WTC11 (cell line): ENCODE data around the gene AHSG. TPM values are rescaled to one million over a fixed set of nuclear protein-coding genes. Genes with fewer than 3 reads are reported as not detected.

Source experiments
- ATAC-seq: fragments of 200-7000 bp; cut with Tn5 transposase; 2 replicates; pipeline ENCODE4 v1.10.0; 2021; ENCODE audit warnings: mild to moderate bottlenecking, moderate library complexity
- CTCF ChIA-PET: fragments of 300-600 bp; sonication (Branson Sonifier 250); formaldehyde crosslinking; loops from one replicate; lab custom pipeline; 2021; ENCODE audit warnings: antibody characterized with exemption; lab: Charles Lee
- POLR2A ChIA-PET: fragments of 350-600 bp; sonication (Branson Sonifier 250); formaldehyde crosslinking; loops from one replicate; lab custom pipeline; 2021; ENCODE audit warnings: antibody characterized with exemption; lab: Charles Lee
- DNase-seq: peaks from one replicate; pipeline ENCODE4 v3.0.0; 2021; ENCODE audit warnings: low spot score
- H3K27ac Mint-ChIP-seq: 2 replicates; pipeline ENCODE4 v1.8.0; 2021; ENCODE audit warnings: mixed read lengths
- H3K27me3 Mint-ChIP-seq: 2 replicates; pipeline ENCODE4 v1.8.0; 2021; ENCODE audit warnings: low read depth, mild to moderate bottlenecking, moderate library complexity, mixed read lengths
- H3K36me3 Mint-ChIP-seq: 2 replicates; pipeline ENCODE4 v1.8.0; 2021; ENCODE audit warnings: mixed read lengths
- H3K4me1 Mint-ChIP-seq: 2 replicates; pipeline ENCODE4 v1.8.0; 2022; ENCODE audit warnings: mixed read lengths
- H3K4me3 Mint-ChIP-seq: 2 replicates; pipeline ENCODE4 v1.8.0; 2021; ENCODE audit warnings: mild to moderate bottlenecking, moderate library complexity, mixed read lengths
- H3K9me3 Mint-ChIP-seq: 2 replicates; pipeline ENCODE4 v1.8.0; 2021; ENCODE audit warnings: mixed read lengths
- CDX4 ChIP-seq: fragments of 250-450 bp; sonication (Bioruptor Pico); IDR thresholded peaks from 2 replicates; pipeline ENCODE4 v1.9.0; 2021; ENCODE audit warnings: moderate library complexity, mild to moderate bottlenecking, inconsistent platforms, borderline replicate concordance
- CREB1 ChIP-seq: sonication (generic); formaldehyde crosslinking; IDR thresholded peaks from 2 replicates; pipeline ENCODE4 v1.8.0; 2023; ENCODE audit warnings: mild to moderate bottlenecking, missing genetic modification reagents
- CTCF ChIP-seq: fragments of 200-600 bp; IDR thresholded peaks from 2 replicates; pipeline ENCODE4 v1.8.0; 2022; ENCODE audit warnings: antibody characterized with exemption
- ETV6 ChIP-seq: sonication (generic); formaldehyde crosslinking; IDR thresholded peaks from 2 replicates; pipeline ENCODE4 v1.8.1; 2022; ENCODE audit warnings: mild to moderate bottlenecking, missing genetic modification reagents
- GABPB1 ChIP-seq: sonication (generic); formaldehyde crosslinking; IDR thresholded peaks from 2 replicates; pipeline ENCODE4 v1.8.1; 2023; ENCODE audit warnings: mild to moderate bottlenecking, missing genetic modification reagents
- GRHL2 ChIP-seq: fragments of 250-450 bp; sonication (Bioruptor Pico); IDR thresholded peaks from 2 replicates; pipeline ENCODE4 v1.8.0; 2022; ENCODE audit warnings: mild to moderate bottlenecking, moderate library complexity; ENCODE audit not compliant: insufficient replicate concordance, severe bottlenecking
- HMGXB4 ChIP-seq: sonication (generic); formaldehyde crosslinking; IDR thresholded peaks from 2 replicates; pipeline ENCODE4 v1.8.1; 2023; ENCODE audit warnings: mild to moderate bottlenecking, moderate library complexity, missing genetic modification reagents
- IRF2 ChIP-seq: sonication (generic); formaldehyde crosslinking; IDR thresholded peaks from 2 replicates; pipeline ENCODE4 v1.8.0; 2022; ENCODE audit warnings: low read depth, missing genetic modification reagents, borderline replicate concordance
- MAX ChIP-seq: sonication (generic); formaldehyde crosslinking; IDR thresholded peaks from 2 replicates; pipeline ENCODE4 v1.8.0; 2022; ENCODE audit warnings: mild to moderate bottlenecking, missing genetic modification reagents
- MXD4 ChIP-seq: fragments of 250-450 bp; sonication (Bioruptor Pico); IDR thresholded peaks from 2 replicates; pipeline ENCODE4 v1.8.0; 2021; ENCODE audit warnings: mild to moderate bottlenecking, moderate library complexity, borderline replicate concordance
- PRRX2 ChIP-seq: fragments of 250-450 bp; sonication (Bioruptor Pico); IDR thresholded peaks from 2 replicates; pipeline ENCODE4 v1.8.0; 2021; ENCODE audit warnings: mild to moderate bottlenecking
- RORB ChIP-seq: fragments of 250-450 bp; sonication (Bioruptor Pico); IDR thresholded peaks from 2 replicates; pipeline ENCODE4 v1.9.0; 2021; ENCODE audit warnings: mild to moderate bottlenecking
- SMAD4 ChIP-seq: sonication (generic); formaldehyde crosslinking; IDR thresholded peaks from 2 replicates; pipeline ENCODE4 v1.8.0; 2022; ENCODE audit warnings: mild to moderate bottlenecking, missing genetic modification reagents
- SOX15 ChIP-seq: fragments of 250-450 bp; sonication (Bioruptor Pico); IDR thresholded peaks from 2 replicates; pipeline ENCODE4 v1.9.0; 2021; ENCODE audit warnings: mild to moderate bottlenecking
- TCF7 ChIP-seq: sonication (generic); formaldehyde crosslinking; IDR thresholded peaks from 2 replicates; pipeline ENCODE4 v1.8.0; 2022; ENCODE audit warnings: mild to moderate bottlenecking, low read depth, missing genetic modification reagents, moderate library complexity
- TEAD1 ChIP-seq: sonication (generic); formaldehyde crosslinking; IDR thresholded peaks from 2 replicates; pipeline ENCODE4 v1.8.0; 2022; ENCODE audit warnings: mild to moderate bottlenecking, missing genetic modification reagents
- ZNF121 ChIP-seq: sonication (generic); formaldehyde crosslinking; IDR thresholded peaks from 2 replicates; pipeline ENCODE4 v1.8.0; 2023; ENCODE audit warnings: missing genetic modification reagents
- ZNF263 ChIP-seq: sonication (generic); formaldehyde crosslinking; IDR thresholded peaks from 2 replicates; pipeline ENCODE4 v1.8.1; 2022; ENCODE audit warnings: low read depth, mild to moderate bottlenecking, moderate library complexity, missing genetic modification reagents
- ZNF423 ChIP-seq: fragments of 250-450 bp; sonication (Bioruptor Pico); IDR thresholded peaks from 2 replicates; pipeline ENCODE4 v2.1.2; 2022; ENCODE audit warnings: mild to moderate bottlenecking, moderate library complexity
- ZSCAN18 ChIP-seq: fragments of 250-450 bp; sonication (Bioruptor Pico); IDR thresholded peaks from 2 replicates; pipeline ENCODE4 v2.1.2; 2022; ENCODE audit warnings: mild to moderate bottlenecking, moderate library complexity
- total RNA-seq: library from RNA; stranded (reverse); gene quantifications from 3 replicates; pipeline ENCODE4 v1.2.3, GENCODE V29; 2021
- TF ChIP-seq, protein P1 (sequence below): fragments of 250-450 bp; sonication (Bioruptor Pico); IDR thresholded peaks from 2 replicates; pipeline ENCODE4 v1.8.0; 2021; ENCODE audit warnings: mild to moderate bottlenecking
- TF ChIP-seq, protein P2 (sequence below): sonication (generic); formaldehyde crosslinking; IDR thresholded peaks from 2 replicates; pipeline ENCODE4 v1.8.0; 2022; ENCODE audit warnings: missing genetic modification reagents
- TF ChIP-seq, protein P3 (sequence below): sonication (generic); formaldehyde crosslinking; IDR thresholded peaks from 2 replicates; pipeline ENCODE4 v1.8.1; 2022; ENCODE audit warnings: low read depth, missing genetic modification reagents, borderline replicate concordance

AHSG gene
- total RNA-seq, 1 experiment from 2014 or later = 1.9 TPM

GRCh38 chr3:186617036-186617946 lies 4.4 kb downstream of the AHSG start:
- ATAC-seq (peak; percentile 95), DNase-seq (peak; percentile 82)
- no peak overlapping the region for H3K27ac Mint-ChIP-seq
- peaks cover 25% of the 10 kb centered on the region for H3K27me3 Mint-ChIP-seq
- H3K36me3 Mint-ChIP-seq = no peaks in the 10 kb centered on the region
- H3K4me1 Mint-ChIP-seq = peaks cover 18% of the 10 kb centered on the region
- ChIA-PET CTCF (interaction anchor here (0.6 to 4.7 kb wide), 49 partner anchors 9 to 640 kb away, joined by 3 to 81 read pairs (median 5); partner anchors contain the start of genes DNAJB11 and FETUB), POLR2A (interaction anchor here (0.6 to 2.8 kb wide), 5 partner anchors 19 to 173 kb away, joined by 3 to 14 read pairs (median 3); partner anchors contain the start of genes DNAJB11 and EIF4A2)
- peak overlapping the region; percentile 58 for H3K4me3 Mint-ChIP-seq
- no peaks in the 10 kb centered on the region for H3K9me3 Mint-ChIP-seq
- peak; percentile 86 for TF ChIP-seq CTCF
- TF ChIP-seq, protein P1, sequence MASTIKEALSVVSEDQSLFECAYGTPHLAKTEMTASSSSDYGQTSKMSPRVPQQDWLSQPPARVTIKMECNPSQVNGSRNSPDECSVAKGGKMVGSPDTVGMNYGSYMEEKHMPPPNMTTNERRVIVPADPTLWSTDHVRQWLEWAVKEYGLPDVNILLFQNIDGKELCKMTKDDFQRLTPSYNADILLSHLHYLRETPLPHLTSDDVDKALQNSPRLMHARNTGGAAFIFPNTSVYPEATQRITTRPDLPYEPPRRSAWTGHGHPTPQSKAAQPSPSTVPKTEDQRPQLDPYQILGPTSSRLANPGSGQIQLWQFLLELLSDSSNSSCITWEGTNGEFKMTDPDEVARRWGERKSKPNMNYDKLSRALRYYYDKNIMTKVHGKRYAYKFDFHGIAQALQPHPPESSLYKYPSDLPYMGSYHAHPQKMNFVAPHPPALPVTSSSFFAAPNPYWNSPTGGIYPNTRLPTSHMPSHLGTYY (CRISPR knock-in tag) = no peak
- no peak for TF ChIP-seq SMAD4 (CRISPR knock-in tag)
- no peak for TF ChIP-seq GRHL2
- TF ChIP-seq TCF7 (CRISPR knock-in tag) = no peak
- TF ChIP-seq PRRX2 = no peak
- no peak for TF ChIP-seq ZNF263 (CRISPR knock-in tag)
- 0 out of 2 replicates have a peak, but pooled peaks have one; percentile 8 for TF ChIP-seq GABPB1
- no peak for TF ChIP-seq IRF2 (CRISPR knock-in tag)
- TF ChIP-seq CREB1 = no peak
- TF ChIP-seq CDX4 = no peak
- TF ChIP-seq TEAD1 (CRISPR knock-in tag) = peak; percentile 37; the same call in 1 of the 2 replicates
- TF ChIP-seq SOX15 (CRISPR knock-in tag) = no peak
- no peak for TF ChIP-seq MXD4 (CRISPR knock-in tag)
- no peak for TF ChIP-seq ZNF423 (CRISPR knock-in tag)
- TF ChIP-seq, protein P2, sequence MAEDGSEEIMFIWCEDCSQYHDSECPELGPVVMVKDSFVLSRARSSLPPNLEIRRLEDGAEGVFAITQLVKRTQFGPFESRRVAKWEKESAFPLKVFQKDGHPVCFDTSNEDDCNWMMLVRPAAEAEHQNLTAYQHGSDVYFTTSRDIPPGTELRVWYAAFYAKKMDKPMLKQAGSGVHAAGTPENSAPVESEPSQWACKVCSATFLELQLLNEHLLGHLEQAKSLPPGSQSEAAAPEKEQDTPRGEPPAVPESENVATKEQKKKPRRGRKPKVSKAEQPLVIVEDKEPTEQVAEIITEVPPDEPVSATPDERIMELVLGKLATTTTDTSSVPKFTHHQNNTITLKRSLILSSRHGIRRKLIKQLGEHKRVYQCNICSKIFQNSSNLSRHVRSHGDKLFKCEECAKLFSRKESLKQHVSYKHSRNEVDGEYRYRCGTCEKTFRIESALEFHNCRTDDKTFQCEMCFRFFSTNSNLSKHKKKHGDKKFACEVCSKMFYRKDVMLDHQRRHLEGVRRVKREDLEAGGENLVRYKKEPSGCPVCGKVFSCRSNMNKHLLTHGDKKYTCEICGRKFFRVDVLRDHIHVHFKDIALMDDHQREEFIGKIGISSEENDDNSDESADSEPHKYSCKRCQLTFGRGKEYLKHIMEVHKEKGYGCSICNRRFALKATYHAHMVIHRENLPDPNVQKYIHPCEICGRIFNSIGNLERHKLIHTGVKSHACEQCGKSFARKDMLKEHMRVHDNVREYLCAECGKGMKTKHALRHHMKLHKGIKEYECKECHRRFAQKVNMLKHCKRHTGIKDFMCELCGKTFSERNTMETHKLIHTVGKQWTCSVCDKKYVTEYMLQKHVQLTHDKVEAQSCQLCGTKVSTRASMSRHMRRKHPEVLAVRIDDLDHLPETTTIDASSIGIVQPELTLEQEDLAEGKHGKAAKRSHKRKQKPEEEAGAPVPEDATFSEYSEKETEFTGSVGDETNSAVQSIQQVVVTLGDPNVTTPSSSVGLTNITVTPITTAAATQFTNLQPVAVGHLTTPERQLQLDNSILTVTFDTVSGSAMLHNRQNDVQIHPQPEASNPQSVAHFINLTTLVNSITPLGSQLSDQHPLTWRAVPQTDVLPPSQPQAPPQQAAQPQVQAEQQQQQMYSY = no peak
- peak; percentile 65; the same call in 1 of the 2 replicates for TF ChIP-seq HMGXB4 (CRISPR knock-in tag)
- TF ChIP-seq ZSCAN18 (CRISPR knock-in tag) = no peak
- 0 out of 2 replicates have a peak, but pooled peaks have one; percentile 11 for TF ChIP-seq ETV6 (CRISPR knock-in tag)
- TF ChIP-seq, protein P3, sequence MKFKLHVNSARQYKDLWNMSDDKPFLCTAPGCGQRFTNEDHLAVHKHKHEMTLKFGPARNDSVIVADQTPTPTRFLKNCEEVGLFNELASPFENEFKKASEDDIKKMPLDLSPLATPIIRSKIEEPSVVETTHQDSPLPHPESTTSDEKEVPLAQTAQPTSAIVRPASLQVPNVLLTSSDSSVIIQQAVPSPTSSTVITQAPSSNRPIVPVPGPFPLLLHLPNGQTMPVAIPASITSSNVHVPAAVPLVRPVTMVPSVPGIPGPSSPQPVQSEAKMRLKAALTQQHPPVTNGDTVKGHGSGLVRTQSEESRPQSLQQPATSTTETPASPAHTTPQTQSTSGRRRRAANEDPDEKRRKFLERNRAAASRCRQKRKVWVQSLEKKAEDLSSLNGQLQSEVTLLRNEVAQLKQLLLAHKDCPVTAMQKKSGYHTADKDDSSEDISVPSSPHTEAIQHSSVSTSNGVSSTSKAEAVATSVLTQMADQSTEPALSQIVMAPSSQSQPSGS = no peak
- TF ChIP-seq RORB (CRISPR knock-in tag) = no peak
- TF ChIP-seq MAX (CRISPR knock-in tag) = peak; percentile 60
- TF ChIP-seq ZNF121 (CRISPR knock-in tag) = 0 out of 2 replicates have a peak, but pooled peaks have one; percentile 37
